RKO (cell line): Measurements from ENCODE around the gene PARD3B.

ENCODE experiments used
- DNase-seq: peaks from one replicate; pipeline ENCODE4 v3.0.0-alpha.2; 2016; ENCODE audit warnings: low spot score

PARD3B gene

DNA sequence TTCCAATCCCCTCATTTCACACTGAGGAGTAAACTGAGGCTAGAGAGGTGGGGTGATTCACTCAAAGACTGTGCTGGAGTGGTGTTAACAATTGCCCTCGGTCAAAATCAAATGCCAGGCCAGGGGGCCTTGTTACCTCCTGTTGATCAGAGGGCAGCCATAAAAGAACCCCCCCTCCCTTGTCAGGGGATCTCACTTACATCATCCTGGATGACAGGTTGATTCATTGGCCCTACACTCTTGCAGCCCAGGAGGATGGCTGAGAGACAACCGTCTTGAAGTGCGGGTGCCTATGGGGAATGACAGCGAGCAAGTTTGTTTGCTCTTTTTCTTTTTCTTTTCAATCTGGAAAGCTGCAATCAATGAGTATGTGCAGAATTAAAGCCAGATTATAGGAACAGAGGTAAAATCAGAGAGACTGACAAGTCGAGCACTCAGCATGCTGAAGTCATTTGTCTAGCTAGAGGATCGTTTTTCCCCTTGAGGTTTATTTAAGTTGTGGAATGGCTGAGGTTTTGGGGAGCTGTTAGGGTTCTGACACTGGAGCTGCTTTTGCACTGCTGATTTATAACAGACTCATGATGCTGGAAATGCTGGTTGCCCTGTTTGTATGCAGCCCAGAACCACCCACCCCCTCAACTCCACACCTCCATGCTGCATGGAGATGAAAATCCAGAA is 1110.6 kb downstream of the PARD3B start:
- DNase-seq: no peak

DNA sequence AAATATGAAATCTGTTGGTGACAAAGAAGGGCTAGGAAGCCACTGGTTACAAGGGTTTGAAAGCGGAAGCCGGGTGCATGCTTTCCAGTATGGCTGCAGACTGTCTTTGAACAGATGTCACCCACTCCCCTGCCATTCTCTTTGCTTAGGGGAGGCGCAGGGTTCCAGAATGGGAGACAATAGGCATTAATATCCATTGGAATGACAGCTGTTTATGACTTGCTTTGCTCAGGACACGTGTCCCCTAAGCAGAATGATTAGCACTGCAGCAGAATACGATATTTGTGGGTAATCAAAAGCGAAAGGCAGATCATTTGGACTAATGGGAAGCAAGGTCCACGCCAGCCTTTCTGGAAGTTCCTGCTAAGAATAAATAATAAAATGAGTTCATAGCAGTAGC is 1111.2 kb downstream of the PARD3B start:
- DNase-seq: no peak

GRCh38 chr2:205656941-205657340 is 1111.7 kb downstream of the PARD3B start:
- DNase-seq: no peak

DNA sequence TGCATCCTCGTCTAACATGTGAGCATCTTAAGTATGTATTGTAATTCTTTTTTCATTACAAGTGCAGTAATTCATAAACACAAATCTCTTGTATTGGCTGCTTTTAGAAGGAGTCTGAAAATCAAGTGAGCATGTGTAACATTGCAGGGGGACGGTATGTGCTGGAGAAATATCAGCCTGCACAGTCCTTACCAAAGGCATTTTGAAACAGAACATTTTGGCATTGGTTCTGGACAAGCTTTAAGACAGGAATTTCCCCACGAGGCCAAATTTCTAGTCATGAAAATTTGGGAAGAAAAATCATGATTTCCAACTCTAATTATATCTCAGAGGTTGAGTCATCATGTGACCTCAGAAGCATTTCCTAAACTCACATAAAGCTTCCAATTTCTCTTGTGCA is 1112.3 kb downstream of the PARD3B start:
- no peak for DNase-seq

DNA sequence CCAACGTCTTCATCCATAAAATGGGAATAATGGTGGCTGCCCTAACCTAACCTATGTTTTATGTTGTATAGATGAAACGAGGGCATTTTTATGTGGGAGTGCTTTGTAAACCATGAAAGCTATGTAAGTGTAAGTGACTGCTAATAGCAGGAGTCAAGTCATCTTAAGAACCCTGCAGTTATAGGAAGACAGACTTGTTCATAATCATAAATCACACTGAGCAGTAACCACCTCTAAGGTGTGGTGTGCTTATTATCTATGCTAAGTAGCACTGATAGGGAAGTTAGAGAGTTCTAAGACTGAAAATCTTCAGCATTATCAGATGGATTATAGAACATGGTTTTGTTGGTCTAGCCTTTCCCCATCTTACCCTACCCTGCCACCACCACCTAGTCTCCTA is 1112.8 kb downstream of the PARD3B start:
- no peak for DNase-seq

GRCh38 chr2:205658572-205658971 is 1113.3 kb downstream of the PARD3B start:
- no peak for DNase-seq

GRCh38 chr2:205659922-205660321 is 1114.6 kb downstream of the PARD3B start:
- no peak for DNase-seq

- no peak for DNase-seq
These were observed 1115.3 kb downstream of the PARD3B start for GRCh38 chr2:205660521-205661124.

GRCh38 chr2:205661281-205661680 is 1116.0 kb downstream of the PARD3B start:
- DNase-seq: no peak

- DNase-seq: no peak
These were observed 1117.1 kb downstream of the PARD3B start for GRCh38 chr2:205662206-205662965.

DNA sequence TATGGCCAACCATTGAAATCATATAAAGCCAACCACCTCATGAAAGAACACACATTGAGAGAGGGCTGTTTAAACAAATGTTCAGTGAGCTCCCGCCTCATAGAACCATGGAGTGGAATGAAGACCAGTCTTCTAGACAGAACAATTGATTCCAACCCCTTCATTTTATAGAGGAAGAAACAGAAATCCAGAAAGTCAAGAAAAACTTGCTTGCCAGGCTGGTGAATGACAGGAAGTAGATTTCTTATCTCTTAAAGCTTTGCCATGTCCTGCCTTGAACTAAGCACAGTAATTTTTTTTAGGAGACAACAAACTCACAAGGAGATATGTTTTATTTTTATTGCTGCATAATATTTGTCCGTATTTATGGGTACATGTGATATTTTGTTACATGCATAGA is 1120.5 kb downstream of the PARD3B start:
- DNase-seq: no peak
